ENCODE data around the gene GAB3.
A peak's percentile ranks its signal among the peaks of the same experiment; 100 is the strongest.

The GAB3 gene

DNA sequence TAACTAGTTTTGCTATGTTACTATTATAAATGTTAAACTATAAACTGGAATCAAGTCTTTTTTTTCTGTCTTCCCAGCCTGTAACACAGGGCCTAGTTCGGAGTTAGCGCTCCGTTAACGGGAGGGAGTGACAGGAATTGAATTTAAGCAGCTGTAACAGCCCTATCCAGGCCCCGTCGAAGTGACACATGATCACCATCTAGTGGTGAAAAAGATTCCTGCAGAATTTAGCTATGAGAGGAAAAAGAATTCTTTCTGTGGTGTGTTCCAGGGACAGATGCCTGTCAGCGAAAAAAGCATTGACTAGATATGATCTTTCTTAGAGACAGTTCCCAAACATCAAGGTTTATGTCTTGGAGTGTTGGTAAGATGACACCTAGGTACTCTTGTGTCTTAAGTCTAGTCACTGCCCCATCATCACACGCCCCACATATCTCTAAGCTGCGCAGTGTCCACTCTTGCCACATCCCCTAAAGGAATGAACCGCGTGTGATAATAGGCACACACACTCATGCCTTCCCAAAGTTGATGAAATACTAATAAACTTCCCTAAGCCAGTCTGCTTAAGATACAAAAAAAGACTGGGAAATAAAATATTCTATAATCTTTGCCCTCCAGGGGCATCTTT is 2.1 kb downstream of the GAB3 start:
- TF ChIP-seq CTCF (IDR thresholded peaks at IDR 0.05), result peak; percentile 60

DNA sequence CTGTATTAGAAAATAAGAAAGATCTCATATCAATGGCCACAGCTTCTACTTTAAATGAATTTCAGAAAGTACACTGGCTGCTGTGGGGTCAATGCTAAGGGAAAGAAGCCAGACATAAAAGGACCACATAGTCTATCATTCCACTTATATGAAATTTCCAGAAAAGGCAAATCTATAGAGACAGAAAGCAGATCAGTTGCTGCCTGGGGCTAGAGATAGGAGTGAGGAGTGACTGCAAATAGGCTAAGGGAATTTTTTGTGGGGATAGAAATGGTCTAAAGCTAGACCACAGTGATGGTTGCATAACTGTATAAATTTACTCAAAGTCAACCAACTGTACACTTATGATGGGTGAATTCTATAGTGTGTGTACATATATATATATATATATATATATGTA is 8.3 kb downstream of the GAB3 start:
- no peak for TF ChIP-seq CTCF (IDR thresholded peaks at IDR 0.05)

DNA sequence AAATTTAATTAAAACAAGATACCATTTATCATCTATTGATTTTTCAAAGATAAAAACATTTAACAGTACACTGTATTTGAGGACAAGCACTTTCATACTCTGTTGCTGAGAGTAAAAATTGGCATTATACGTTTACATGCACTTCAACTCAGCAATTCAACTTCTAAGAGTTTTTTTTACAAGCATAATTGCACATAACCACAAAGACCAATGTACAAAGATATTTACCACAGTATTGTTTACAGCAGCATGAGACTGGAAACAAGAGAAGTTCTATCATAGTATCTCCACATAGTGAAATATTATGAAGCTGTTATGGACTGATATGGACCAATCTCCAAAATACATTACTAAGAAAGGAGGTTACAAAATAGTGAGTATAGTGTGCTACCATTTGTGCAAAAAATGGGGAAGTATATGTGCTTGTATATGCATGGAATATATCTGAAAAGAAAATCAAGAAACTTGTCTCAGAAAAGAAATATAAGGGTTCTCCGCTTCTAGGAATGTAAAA is 10.9 kb downstream of the GAB3 start:
- no peak for TF ChIP-seq CTCF (IDR thresholded peaks at IDR 0.05)

DNA sequence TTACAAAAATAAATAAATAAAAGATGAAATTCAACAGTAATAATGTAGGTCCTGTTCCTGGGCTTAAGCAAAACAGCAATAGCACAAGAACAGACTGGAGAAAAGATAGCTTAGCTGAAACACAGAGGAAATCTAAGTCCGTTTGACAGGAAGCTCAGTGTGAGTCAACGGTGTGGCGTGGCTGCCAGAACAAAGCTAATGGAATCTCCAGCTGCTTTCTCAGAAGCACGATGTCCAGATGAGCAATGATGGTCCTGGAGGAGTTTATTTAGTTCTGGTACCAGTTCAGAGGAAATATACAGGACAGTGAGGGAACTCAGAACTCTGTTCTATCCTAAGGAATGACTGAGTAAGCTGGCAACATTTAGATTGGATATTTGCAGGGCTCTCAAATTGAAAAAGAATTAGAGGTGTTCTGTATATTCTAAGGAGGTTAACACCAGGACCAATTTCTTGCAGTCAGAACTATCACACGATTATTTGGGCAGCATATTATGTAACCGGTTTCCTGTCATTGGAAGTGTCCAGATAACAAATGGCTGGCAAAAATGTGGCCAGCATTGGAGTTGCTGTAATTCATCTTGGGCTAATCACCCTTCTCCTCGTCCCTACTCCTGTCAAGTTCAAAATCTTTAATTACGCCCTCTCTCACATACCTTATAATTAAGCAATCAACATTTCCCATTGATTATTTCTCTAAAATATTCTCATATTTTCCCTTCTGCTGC is 12.7 kb downstream of the GAB3 start:
- no peak for TF ChIP-seq CTCF (IDR thresholded peaks at IDR 0.05)

DNA sequence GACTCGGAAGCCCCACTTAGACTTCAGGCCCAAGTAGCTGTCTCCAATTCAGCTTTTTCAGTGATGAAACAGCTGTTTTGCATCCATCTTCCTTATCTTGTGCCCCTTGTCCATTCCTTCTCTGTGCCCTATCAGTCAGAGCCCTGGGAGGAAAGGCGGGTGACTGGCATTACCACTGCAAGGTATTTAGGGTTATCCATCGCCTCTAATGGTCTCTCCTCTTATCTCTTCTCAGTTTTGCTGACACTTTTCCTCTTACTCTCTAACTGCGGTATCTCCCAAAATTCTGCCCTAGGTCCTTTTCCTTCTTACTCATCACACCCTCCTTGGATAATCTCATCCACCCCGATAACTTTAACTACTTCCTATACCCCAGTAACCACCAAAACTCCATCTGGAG is 13.7 kb downstream of the GAB3 start:
- no peak for TF ChIP-seq CTCF (IDR thresholded peaks at IDR 0.05)

DNA sequence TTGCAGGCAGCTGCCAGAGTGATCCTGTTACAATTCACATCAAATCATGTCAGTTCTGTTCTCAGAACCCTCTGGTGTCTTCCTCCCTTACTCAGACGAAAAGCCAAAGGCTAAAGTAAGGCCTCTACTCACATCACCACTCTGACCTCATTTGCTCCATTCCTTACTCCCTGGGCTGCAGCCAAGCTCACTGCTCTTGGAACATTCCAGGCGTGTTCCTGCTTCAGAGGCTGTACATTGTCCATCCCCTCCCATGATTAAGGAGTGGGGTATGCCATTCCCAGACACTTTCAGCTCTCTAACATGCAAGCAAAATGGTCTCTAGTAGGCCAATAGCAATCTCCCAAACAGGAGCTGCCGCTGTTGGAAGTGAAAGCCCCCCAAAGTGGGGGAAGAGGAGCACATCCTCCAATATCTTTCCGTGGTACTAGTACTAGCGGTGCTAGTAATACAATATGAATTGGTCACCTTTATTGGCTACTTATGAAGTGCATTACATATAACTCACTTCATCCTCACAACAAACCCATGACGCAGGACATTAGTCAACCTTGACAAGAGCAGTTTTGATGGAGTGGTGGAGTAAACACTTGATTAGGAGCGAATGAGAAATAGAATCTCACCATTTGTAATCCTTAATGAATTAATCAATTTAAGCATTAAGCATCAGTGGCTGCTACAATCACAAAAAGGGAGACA is 15.0 kb downstream of the GAB3 start:
- no peak for TF ChIP-seq CTCF (IDR thresholded peaks at IDR 0.05)

- no peak for TF ChIP-seq CTCF (IDR thresholded peaks at IDR 0.05)
Observed at GRCh38 chrX:154734061-154734781, 16.7 kb downstream of the GAB3 start.
